GM12801 (cell line): ENCODE results near the gene DTWD2.

ENCODE experiments used
- TF ChIP-seq, protein P1 (sequence below): IDR thresholded peaks from one replicate; pipeline ENCODE4 v1.5.1; 2011; ENCODE audit warnings: control low read depth; ENCODE audit not compliant: insufficient read length; ENCODE audit errors: extremely low read depth

DTWD2 gene

GRCh38 chr5:118862596-118862995, 125.8 kb downstream of the DTWD2 start:
- TF ChIP-seq, protein P1, sequence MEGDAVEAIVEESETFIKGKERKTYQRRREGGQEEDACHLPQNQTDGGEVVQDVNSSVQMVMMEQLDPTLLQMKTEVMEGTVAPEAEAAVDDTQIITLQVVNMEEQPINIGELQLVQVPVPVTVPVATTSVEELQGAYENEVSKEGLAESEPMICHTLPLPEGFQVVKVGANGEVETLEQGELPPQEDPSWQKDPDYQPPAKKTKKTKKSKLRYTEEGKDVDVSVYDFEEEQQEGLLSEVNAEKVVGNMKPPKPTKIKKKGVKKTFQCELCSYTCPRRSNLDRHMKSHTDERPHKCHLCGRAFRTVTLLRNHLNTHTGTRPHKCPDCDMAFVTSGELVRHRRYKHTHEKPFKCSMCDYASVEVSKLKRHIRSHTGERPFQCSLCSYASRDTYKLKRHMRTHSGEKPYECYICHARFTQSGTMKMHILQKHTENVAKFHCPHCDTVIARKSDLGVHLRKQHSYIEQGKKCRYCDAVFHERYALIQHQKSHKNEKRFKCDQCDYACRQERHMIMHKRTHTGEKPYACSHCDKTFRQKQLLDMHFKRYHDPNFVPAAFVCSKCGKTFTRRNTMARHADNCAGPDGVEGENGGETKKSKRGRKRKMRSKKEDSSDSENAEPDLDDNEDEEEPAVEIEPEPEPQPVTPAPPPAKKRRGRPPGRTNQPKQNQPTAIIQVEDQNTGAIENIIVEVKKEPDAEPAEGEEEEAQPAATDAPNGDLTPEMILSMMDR: no peak

DNA sequence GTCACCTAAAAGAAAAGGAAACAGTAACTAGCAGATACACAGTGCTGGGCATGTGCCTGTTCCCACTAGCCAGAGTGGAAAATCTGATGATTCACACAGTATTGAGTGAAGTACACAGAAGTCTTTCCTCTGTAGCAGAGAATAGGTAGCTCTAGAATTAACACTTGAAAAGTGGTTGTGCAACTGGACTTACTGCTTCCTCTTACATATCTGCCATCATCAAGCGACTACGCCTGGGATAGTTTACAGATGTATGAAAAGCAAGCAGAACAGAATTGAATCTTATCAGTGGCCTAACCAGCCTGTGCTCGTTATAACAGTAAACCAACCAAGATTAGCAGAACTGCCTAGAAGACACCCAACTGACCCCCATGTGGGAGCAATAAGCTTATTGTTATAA, 130.6 kb downstream of the DTWD2 start:
- TF ChIP-seq, protein P1: no peak

DNA sequence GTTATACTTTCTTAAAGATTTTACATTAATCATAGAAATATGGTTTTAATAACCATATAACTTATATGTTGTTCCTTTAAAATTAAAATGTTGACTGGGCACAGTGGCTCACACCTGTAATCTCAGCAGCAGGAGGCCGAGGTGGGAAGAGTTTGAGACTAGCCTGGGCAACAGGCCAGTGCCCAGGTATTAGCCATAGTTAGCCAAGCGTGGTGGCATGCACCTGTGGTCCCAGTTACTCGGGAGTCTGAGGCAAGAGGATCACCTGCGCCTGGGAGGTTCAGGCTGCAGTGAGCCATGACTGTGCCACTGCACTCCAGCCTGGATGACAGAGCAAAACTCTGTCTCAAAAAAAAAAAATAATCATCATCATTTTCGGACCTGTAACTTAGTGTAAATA, 133.5 kb downstream of the DTWD2 start:
- TF ChIP-seq, protein P1: no peak

DNA sequence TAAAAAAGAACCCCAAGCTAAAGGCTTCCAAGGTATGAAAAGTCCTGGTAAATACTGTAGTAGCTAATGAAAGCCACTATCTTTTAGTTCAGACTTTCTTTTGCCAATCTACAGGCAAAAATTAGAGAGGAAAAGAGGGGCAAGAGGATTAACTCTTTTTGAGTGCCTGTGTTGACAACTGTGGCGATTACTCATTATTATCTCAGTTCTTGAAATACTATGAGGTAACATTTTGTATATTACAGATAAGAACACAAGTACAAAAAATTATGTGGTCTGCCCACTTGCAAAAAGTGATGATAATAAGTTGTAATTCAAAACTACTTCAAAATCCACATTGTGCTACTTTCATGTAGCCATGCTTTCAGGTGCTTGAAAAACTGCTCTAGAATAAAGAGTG, 144.0 kb downstream of the DTWD2 start:
- TF ChIP-seq, protein P1: no peak

DNA sequence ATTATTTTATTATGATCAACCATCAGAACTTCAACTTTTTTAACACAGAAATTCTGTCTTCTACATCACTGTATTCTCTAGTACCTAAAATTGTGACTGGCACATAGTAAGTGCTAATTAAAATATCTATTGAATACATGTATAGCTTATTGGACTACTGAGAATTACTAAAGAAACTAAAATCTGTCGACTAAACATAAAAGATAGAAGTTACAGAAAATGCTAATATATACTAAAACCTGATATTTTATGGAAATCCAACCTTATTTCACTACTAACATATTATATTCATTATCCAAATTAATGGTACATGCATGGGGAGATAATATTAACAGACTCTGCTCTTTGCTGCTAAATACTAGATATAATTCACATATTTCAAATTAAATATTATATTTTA, 153.6 kb downstream of the DTWD2 start:
- TF ChIP-seq, protein P1: no peak

- TF ChIP-seq, protein P1: no peak
Measured at GRCh38 chr5:118832974-118833373, 155.4 kb downstream of the DTWD2 start.

DNA sequence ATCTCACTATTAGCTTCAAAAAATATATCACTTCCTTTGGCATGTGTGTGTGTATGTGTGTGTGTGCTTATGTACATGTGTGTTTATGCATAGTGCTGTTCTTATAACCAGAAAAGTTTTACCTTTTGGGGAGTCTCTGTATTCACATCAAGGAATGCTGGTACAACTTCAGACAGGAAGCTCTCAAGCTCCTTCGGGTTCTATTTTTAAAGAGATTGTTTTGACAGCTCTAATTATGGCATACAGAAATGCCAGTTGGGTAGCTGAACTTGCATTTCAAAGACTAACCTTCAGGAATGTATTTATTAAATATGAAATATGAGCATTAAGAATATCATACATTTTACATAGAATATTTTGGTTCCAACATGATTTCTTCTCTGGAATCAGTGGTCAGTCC, 163.1 kb downstream of the DTWD2 start:
- TF ChIP-seq, protein P1: no peak

GRCh38 chr5:118818604-118819003, 169.7 kb downstream of the DTWD2 start:
- TF ChIP-seq, protein P1: no peak
